NAMALWA (cell line): Measurements from ENCODE around the gene BUB1B.

Experiments used
- DNase-seq: peaks from one replicate; pipeline ENCODE4 v3.0.0-alpha.2; 2015; ENCODE audit warnings: low spot score

BUB1B gene

GRCh38 chr15:40239693-40240618, 79.1 kb downstream of the BUB1B start:
- no peak for DNase-seq

- DNase-seq: no peak
Measured at GRCh38 chr15:40240619-40241221, 79.9 kb downstream of the BUB1B start.

- DNase-seq: no peak
Measured at GRCh38 chr15:40241269-40242212, 80.7 kb downstream of the BUB1B start.

GRCh38 chr15:40242213-40242599, 81.3 kb downstream of the BUB1B start:
- DNase-seq: no peak

- DNase-seq: no peak
Measured at GRCh38 chr15:40242601-40243000, 81.7 kb downstream of the BUB1B start.

- DNase-seq: no peak
Measured at GRCh38 chr15:40243126-40243810, 82.4 kb downstream of the BUB1B start.

- no peak for DNase-seq
Measured at GRCh38 chr15:40244961-40245523, 84.2 kb downstream of the BUB1B start.

GRCh38 chr15:40245666-40246450, 85.0 kb downstream of the BUB1B start:
- DNase-seq: no peak

GRCh38 chr15:40246496-40247280, 85.8 kb downstream of the BUB1B start:
- no peak for DNase-seq

GRCh38 chr15:40247406-40247971, 86.6 kb downstream of the BUB1B start:
- DNase-seq: no peak

- no peak for DNase-seq
Measured at GRCh38 chr15:40248006-40248783, 87.3 kb downstream of the BUB1B start.

GRCh38 chr15:40249477-40250303, 88.8 kb downstream of the BUB1B start:
- DNase-seq: no peak

GRCh38 chr15:40250304-40250656, 89.4 kb downstream of the BUB1B start:
- no peak for DNase-seq

GRCh38 chr15:40250771-40251483, 90.1 kb downstream of the BUB1B start:
- DNase-seq: no peak

GRCh38 chr15:40251486-40252140, 90.7 kb downstream of the BUB1B start:
- no peak for DNase-seq

GRCh38 chr15:40252141-40252437, 91.2 kb downstream of the BUB1B start:
- no peak for DNase-seq
